Endothelial cell of umbilical vein (primary cell): ENCODE results near the gene CNTRL. TPM values are rescaled to one million over a fixed set of nuclear protein-coding genes. Genes with fewer than 3 reads are reported as not detected.

Experiments used
- BruUV-seq: library from RNA; stranded (reverse); fragments of 400-500 nt; replicated peaks from 2 replicates; lab custom pipeline; 2021; lab: Mats Ljungman, UMichigan
- CTCF ChIA-PET: fragments of 300-600, 350-600 bp; sonication (Branson Sonifier 250); formaldehyde crosslinking; loops from one replicate; lab custom pipeline; 2021; ENCODE audit warnings: antibody characterized with exemption, inconsistent platforms; lab: Charles Lee
- POLR2A ChIA-PET: fragments of 300-600, 350-600 bp; sonication (Branson Sonifier 250); formaldehyde crosslinking; loops from one replicate; lab custom pipeline; 2021; ENCODE audit warnings: antibody characterized with exemption, inconsistent platforms; lab: Charles Lee
- DNase-seq: peaks from one replicate; pipeline ENCODE4 v3.0.0-alpha.2; 2011; ENCODE audit warnings: low read depth, low spot score
- FAIRE-seq: peaks from 2 replicates; lab custom pipeline; 2011; peaks lifted over from hg19 to GRCh38; lab: Jason Lieb, UNC
- H2AFZ ChIP-seq: 2 replicates; pipeline ENCODE4 v1.6.0; 2012; ENCODE audit warnings: low read depth, low read length, control low read depth, inconsistent platforms
- H3K27ac ChIP-seq: 2 replicates; pipeline ENCODE4 v1.5.1; 2011; ENCODE audit warnings: low read depth, mild to moderate bottlenecking, control low read depth, low read length, moderate library complexity; ENCODE audit not compliant: insufficient read depth
- H3K27me3 ChIP-seq, 2 experiments: 2 replicates each; pipeline versions ENCODE4 v1.6.0 to v1.6.1; 2011; ENCODE audit warnings: low read length in 2 of 2, mixed read lengths in 1 of 2; ENCODE audit not compliant: control insufficient read depth in 2 of 2, insufficient read depth in 2 of 2
- H3K36me3 ChIP-seq, 2 experiments: 2 replicates in 1 of 2; 3 replicates in 1 of 2; pipeline ENCODE4 v1.5.1; 2011; ENCODE audit warnings: low read length in 2 of 2, mild to moderate bottlenecking in 1 of 2, moderate library complexity in 1 of 2; ENCODE audit not compliant: control insufficient read depth in 2 of 2, insufficient read depth in 2 of 2; ENCODE audit errors: extremely low read depth in 1 of 2
- H3K4me1 ChIP-seq: 3 replicates; pipeline ENCODE4 v1.5.1; 2011; ENCODE audit warnings: mild to moderate bottlenecking, low read length; ENCODE audit not compliant: control insufficient read depth, insufficient read depth; ENCODE audit errors: extremely low read depth
- H3K4me2 ChIP-seq: 2 replicates; pipeline ENCODE4 v1.6.1; 2011; ENCODE audit warnings: low read length, control low read depth, mixed read lengths; ENCODE audit not compliant: insufficient read depth
- H3K4me3 ChIP-seq, 3 experiments: fragments of 200-600 bp in 1 of 3; sonication (generic), shearing (Covaris generic) in 1 of 3; replicated peaks in 1 of 3; 2 replicates each; pipeline ENCODE4 v1.5.1; 2011 to 2016; ENCODE audit warnings: control low read depth in 3 of 3, low read length in 3 of 3, mild to moderate bottlenecking in 2 of 3, inconsistent platforms in 1 of 3, low read depth in 1 of 3, moderate library complexity in 1 of 3; ENCODE audit not compliant: insufficient read depth in 1 of 3
- H3K79me2 ChIP-seq: 2 replicates; pipeline ENCODE4 v1.6.0; 2012; ENCODE audit warnings: low read length, inconsistent platforms; ENCODE audit not compliant: control insufficient read depth, insufficient read depth
- H3K9ac ChIP-seq: replicated peaks from 2 replicates; pipeline ENCODE3; 2011; ENCODE audit warnings: low read length, control low read depth; ENCODE audit not compliant: insufficient read depth; ENCODE audit errors: extremely low read depth
- H3K9me1 ChIP-seq: replicated peaks from 3 replicates; pipeline ENCODE4 v1.6.0; 2011; ENCODE audit warnings: mild to moderate bottlenecking, low read length; ENCODE audit not compliant: control insufficient read depth, insufficient read depth; ENCODE audit errors: extremely low read depth
- H3K9me3 ChIP-seq: replicated peaks from 2 replicates; pipeline ENCODE4 v1.5.1; 2012; ENCODE audit warnings: low read length, inconsistent platforms; ENCODE audit not compliant: control insufficient read depth, insufficient read depth
- H4K20me1 ChIP-seq: replicated peaks from 2 replicates; pipeline ENCODE3; 2011; ENCODE audit warnings: mild to moderate bottlenecking, low read length; ENCODE audit not compliant: control insufficient read depth, insufficient read depth; ENCODE audit errors: extremely low read depth
- EZH2 ChIP-seq: IDR thresholded peaks from 2 replicates; pipeline ENCODE4 v1.6.1; 2012; ENCODE audit warnings: borderline replicate concordance, low read depth, mild to moderate bottlenecking, moderate library complexity, low read length, inconsistent platforms; ENCODE audit not compliant: severe bottlenecking
- FOS ChIP-seq: IDR thresholded peaks from 2 replicates; pipeline ENCODE4 v1.6.1; 2011; ENCODE audit warnings: mild to moderate bottlenecking, low read length, moderate library complexity, borderline replicate concordance; ENCODE audit not compliant: insufficient read depth
- GATA2 ChIP-seq: IDR thresholded peaks from 2 replicates; pipeline ENCODE4 v1.7.0; 2011; ENCODE audit warnings: low read depth, mild to moderate bottlenecking, moderate library complexity, mixed read lengths, low read length; ENCODE audit not compliant: insufficient read length, insufficient read depth
- JUN ChIP-seq: IDR thresholded peaks from 2 replicates; pipeline ENCODE4 v1.6.1; 2011; ENCODE audit warnings: borderline replicate concordance, low read depth; ENCODE audit not compliant: insufficient read length, insufficient read depth
- MYC ChIP-seq: IDR thresholded peaks from one replicate; pipeline ENCODE4 v1.6.1; 2011; ENCODE audit warnings: mild to moderate bottlenecking, low read depth, low read length
- POLR2A ChIP-seq: IDR thresholded peaks from 2 replicates; pipeline ENCODE4 v1.6.1; 2012; ENCODE audit warnings: low read depth, mild to moderate bottlenecking, control low read depth, low read length
- POLR2AphosphoS5 ChIP-seq: IDR thresholded peaks from 2 replicates; pipeline ENCODE4 v1.6.1; 2012; ENCODE audit warnings: low read depth, mild to moderate bottlenecking, control low read depth, low read length, moderate library complexity; ENCODE audit not compliant: insufficient read depth
- dilution Hi-C: fragments of 300-500 bp; cut with MboI; formaldehyde crosslinking; loops from one replicate; pipeline ENCODE4 v1.15.0; 2019; ENCODE audit warnings: low sequenced_read_pairs; ENCODE audit not compliant: extremely low pct_ligation_motif_present
- intact Hi-C: fragments of 100-400 bp; cut with micrococcal nuclease; formaldehyde crosslinking; loops from one replicate; pipeline ENCODE4 v1.10.0; 2022
- polyA plus RNA-seq, 4 experiments: library from polyadenylated mRNA; depleted of rRNA in 3 of 4; stranded (reverse) in 3 of 4; unstranded in 1 of 4; fragments of >200 nt; gene quantifications; 2 replicates each; pipeline versions ENCODE4 v1.2.1 to v1.2.3, GENCODE V29; 2011 to 2012; ENCODE audit warnings: missing spikeins in 1 of 4
- total RNA-seq: library from RNA; stranded (reverse); gene quantifications from 2 replicates; pipeline ENCODE4 v1.2.3, GENCODE V29; 2021
- TF ChIP-seq, protein P1 (sequence below), 2 donors: IDR thresholded peaks; 1 replicate in 1 of 2; 2 replicates in 1 of 2; pipeline ENCODE4 v1.5.1; 2011; ENCODE audit warnings: low read length in 2 of 2, mild to moderate bottlenecking in 2 of 2, moderate library complexity in 2 of 2, control low read depth in 1 of 2, inconsistent platforms in 1 of 2, low read depth in 1 of 2; ENCODE audit not compliant: insufficient read depth in 1 of 2; ENCODE audit errors: extremely low read depth in 1 of 2
- TF ChIP-seq, protein P2 (sequence below): IDR thresholded peaks from 2 replicates; pipeline ENCODE4 v1.6.1; 2011; ENCODE audit not compliant: insufficient read depth, insufficient read length

CNTRL gene
- total and polyA plus RNA-seq, 2 donors (not counting 3 experiments of a cell fraction or from before 2014, with no cell fraction given), result 6.1 to 21.8 TPM

DNA sequence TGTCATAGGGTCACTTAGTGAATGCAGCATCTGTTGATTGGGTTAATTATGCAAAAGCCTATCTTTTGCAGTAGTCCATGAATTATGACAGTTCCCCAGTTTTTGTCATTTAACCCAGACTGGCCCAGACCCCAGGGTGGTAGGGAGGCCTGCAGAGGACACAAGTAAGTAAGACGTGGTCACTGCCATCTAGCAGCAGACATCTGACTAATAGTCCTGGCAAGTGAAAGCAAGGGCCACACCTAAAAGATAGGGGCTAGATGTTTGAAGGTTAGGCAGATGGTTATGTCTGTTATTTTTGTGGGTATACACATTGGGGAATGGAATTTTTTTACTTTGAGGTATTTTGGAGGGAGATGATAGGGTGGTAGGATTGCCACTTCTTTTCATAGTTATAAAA is 78.9 kb downstream of the CNTRL start:
- Histone ChIP-seq H3K9me1 (no peaks in the 10 kb centered on the region), H3K27me3 (no peaks in the 10 kb centered on the region), H3K36me3 (peaks cover 11 to 21% of the 10 kb centered on the region in 2 experiments), H3K4me3 (no peak overlapping the region), H3K27ac (no peak overlapping the region), H3K4me1 (peaks cover 3% of the 10 kb centered on the region), H3K9me3 (no peaks in the 10 kb centered on the region), H4K20me1 (no peaks in the 10 kb centered on the region), H3K79me2 (no peaks in the 10 kb centered on the region), H2AFZ (no peak overlapping the region), H3K4me2 (no peak overlapping the region), H3K9ac (no peak overlapping the region)
- TF ChIP-seq JUN, result no peak
- TF ChIP-seq FOS, result no peak
- no peak for TF ChIP-seq POLR2A
- TF ChIP-seq, protein P1, sequence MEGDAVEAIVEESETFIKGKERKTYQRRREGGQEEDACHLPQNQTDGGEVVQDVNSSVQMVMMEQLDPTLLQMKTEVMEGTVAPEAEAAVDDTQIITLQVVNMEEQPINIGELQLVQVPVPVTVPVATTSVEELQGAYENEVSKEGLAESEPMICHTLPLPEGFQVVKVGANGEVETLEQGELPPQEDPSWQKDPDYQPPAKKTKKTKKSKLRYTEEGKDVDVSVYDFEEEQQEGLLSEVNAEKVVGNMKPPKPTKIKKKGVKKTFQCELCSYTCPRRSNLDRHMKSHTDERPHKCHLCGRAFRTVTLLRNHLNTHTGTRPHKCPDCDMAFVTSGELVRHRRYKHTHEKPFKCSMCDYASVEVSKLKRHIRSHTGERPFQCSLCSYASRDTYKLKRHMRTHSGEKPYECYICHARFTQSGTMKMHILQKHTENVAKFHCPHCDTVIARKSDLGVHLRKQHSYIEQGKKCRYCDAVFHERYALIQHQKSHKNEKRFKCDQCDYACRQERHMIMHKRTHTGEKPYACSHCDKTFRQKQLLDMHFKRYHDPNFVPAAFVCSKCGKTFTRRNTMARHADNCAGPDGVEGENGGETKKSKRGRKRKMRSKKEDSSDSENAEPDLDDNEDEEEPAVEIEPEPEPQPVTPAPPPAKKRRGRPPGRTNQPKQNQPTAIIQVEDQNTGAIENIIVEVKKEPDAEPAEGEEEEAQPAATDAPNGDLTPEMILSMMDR (IDR thresholded peaks at IDR 0.05; ENCODE audit: extremely low read depth in 1 of 2, insufficient read depth in 1 of 2, low read depth in 1 of 2, low read length in 2 of 2), result no peak
- TF ChIP-seq POLR2AphosphoS5, result no peak
- TF ChIP-seq MYC, result no peak
- TF ChIP-seq, protein P2, sequence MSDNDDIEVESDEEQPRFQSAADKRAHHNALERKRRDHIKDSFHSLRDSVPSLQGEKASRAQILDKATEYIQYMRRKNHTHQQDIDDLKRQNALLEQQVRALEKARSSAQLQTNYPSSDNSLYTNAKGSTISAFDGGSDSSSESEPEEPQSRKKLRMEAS, result no peak
- no peak for TF ChIP-seq EZH2
- TF ChIP-seq GATA2, result no peak
- ChIA-PET POLR2A (no interaction called here), CTCF (no interaction called here)
- no TSS peak for BruUV-seq
- dilution Hi-C loops, result no loop called here
- FAIRE-seq (no peak), DNase-seq (no peak)
- intact Hi-C loops, result no loop called here
